ENCODE results near the gene KCNAB2.

KCNAB2 gene

GRCh38 chr1:6033986-6034749, 11.5 kb upstream of the KCNAB2 start:
- DNase-seq: peak; percentile 23 to 31

- DNase-seq: no peak
These were observed 11.0 kb upstream of the KCNAB2 start for GRCh38 chr1:6034750-6035096.

DNA sequence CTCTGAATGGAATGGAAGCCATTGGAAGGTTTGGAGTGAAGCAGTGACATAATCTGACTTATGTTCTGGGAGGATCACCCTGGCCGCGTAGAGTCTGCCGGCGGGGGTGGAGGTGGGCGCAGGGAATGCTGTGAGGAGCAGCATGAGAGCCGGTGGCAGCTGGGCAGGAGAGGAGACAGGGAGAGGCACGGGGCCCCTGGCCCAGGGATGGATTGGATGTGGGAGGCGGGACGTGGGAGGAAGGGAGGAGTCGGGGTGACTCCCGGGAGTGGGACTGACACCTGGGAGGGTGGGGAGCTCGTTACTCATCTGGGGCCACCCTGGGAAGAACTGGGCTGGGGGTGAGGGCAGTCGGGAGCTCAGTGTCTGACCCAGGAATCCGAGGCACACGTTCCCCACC, 10.4 kb upstream of the KCNAB2 start:
- DNase-seq: no peak

DNA sequence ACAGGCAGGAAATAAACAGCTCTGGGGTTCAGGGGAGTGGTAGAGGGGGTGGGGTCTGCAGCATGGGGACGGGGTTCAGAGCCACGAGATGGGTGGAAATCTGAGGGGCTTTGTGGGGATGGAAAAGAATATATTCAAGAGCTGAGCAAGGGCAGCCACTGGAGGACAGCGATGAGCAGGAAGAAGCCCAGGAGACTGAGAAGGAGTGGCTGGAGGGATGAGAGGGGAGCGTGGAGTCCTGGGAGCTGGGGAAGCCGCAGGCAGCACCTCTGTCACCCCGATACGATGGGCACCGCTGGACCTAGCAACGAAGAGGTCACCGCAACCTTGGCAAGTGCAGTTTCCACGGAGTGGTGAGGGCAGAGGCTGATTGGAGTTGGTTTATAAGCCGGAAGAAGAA, 10.0 kb upstream of the KCNAB2 start:
- DNase-seq: no peak

DNA sequence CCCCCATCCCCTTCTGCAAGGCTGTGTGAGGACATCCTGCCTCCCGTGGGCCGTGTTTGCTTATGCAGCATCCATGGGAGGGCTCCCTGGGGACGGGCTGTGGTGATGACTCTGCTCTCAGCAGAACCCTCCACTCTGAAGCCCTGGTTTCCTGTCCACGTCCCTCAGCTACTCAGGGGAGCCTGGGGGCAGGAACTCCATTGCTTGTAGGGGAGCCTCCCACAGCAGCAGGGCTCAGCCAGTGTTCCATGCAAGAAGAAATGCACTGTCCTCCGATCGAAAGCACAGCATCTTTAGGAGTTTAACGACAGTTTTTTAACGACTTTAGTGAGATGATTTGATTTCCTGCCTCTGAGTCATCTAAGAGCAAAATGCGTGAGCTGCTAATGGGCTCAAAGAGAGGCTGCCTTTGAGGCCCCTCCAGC, 8.3 kb upstream of the KCNAB2 start:
- no peak for DNase-seq

- DNase-seq: no peak
These were observed 7.1 kb upstream of the KCNAB2 start for GRCh38 chr1:6038603-6039002.

DNA sequence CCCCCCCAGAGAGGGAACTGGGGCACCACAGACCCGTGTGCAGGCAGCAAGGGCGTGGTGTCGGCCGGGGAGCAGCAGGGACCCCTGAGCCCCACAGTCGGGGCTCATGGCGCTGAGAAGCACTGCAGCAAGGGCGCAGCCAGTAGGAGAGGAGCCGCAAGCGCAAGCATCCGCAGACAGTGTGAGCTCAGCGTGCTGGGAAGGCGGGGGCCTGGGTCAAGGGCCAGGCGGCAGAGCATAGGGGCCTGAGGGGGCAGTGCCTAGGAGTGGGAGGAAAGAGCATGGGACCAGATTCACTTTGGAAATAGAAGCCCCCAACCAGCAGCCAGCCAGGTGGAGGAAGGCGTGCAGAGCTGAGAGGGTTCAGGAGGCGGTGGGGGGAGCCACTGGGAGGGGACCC, 6.7 kb upstream of the KCNAB2 start:
- DNase-seq: no peak

DNA sequence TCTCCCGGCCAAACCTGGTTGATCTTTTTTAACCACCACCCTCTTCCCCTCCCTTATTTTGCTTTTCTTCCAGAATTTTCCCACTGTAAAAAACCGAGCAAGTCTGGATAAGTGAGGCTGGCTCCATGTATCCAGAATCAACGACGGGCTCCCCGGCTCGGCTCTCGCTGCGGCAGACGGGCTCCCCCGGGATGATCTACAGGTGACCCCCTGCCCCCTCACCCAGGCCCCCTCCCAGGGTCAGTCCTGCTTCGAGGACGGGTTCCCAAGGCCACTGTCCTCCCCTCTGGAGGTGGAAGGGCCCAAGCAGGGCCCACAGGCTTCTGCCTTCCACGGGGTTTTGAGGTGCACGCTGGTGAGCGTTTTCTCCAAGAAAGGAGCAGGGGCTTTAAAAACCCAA, 5.2 kb upstream of the KCNAB2 start:
- no peak for DNase-seq

DNA sequence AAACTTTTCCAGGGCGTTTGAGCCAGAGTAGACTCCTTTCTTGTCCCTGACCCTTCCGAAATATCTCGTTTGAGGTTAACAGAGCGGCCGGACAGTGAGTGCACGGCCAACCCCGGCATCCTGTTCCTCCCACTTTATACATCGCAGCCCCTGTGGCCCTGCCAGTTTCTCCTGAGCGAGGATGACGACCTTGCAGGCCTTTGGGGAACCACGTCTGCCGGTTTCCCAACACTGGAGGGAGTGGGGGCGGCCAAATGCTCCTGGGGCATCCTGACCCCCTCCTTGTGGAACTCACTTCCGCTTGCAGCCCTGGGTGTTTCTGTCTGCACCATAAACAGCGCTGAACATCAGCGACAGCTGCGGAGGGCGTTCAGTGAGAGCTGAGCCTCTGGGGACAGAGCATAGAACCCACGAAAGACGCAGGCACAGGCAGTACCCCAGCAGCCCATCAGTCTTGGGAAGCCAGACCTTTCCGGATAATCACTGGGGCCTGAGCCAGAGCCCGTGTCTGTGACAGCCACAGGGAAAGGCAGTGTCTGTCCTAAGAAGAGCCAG, 4.8 kb upstream of the KCNAB2 start:
- no peak for DNase-seq

DNA sequence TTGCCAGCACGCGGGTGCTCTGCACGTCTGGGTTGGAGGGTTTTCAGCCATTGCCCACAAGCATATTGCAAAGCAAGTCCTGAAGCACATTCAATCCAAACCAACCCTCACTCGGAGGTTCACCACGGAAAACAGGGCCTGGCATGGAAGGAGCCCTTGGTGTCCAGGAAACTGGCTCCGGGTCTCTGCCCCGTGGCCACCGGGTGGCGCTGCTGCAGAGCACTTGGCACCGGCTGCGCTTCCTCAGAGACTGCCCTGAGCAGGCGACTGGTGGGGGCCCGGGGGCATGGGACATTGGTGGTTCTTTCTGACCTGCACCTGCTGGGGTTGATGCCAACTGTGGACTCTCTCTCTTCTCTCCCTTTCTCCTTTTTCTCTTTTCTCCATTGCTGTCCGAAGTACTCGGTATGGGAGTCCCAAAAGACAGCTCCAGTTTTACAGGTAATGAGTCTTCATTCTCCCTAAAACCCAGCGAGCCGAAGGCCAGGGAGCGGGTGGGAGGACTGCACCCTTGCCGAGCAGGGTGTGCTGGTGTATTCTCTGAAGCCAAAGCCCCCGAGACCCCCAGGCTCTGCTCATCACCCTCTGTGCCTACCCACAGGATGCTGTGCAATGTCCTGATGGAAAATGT, 4.1 kb upstream of the KCNAB2 start:
- DNase-seq: peak; percentile 11 to 13

- DNase-seq: no peak
These were observed 2.1 kb upstream of the KCNAB2 start for GRCh38 chr1:6043561-6043960.

DNA sequence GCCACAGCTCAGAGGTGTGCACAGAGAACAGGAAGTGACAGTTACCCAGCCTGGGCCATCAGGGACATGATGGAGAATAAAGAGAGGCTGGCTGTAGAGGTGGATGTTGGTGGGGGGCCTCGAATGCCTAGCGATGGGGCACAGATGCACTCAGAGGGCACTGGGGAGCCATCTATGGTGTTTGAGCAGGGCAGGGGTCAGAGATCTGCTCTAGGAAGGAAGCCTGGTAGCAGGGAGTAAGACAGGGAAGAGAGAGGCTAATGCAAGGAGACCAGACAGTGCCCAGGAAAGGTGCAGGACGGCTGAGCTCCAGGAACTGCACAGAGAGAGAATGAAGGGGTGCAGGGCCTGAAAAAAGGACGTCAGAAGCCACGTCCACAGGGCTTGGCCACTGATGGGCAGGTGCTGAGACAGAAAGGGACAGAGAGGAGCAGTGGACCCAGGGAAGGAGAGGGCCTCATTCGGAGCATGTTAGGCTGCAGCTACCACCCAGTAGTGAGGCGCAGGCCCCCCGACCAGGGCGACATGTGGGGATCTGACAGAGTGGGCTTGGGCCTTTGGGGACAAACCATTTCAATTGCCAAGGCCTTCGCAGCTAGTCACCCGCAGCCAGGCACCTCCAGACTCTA, 1.1 kb upstream of the KCNAB2 start:
- DNase-seq: no peak

DNA sequence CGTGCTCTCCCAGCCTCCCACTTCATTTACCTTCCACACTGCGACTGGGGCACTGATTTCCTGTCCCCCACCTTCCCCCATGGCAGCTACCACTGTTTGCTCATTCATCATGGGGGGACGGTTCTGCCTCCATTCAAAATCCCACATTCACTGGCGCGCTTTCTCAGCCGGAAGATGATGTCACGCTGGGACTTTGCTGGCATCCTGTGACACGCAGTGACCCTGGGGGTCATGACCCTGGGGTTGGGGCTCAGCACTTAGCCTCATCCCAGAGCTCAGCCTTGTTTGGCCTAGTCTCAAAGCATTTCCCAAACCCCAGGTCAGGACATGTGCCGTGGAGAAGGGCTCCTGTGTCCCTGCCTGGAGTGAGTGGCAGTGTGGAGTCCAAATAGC, 582 bp upstream of the KCNAB2 start:
- no peak for DNase-seq

GRCh38 chr1:6046279-6046678, 591 bp downstream of the KCNAB2 start:
- no peak for DNase-seq

- DNase-seq: no peak
These were observed 2.6 kb downstream of the KCNAB2 start for GRCh38 chr1:6048179-6048867.

- no peak for DNase-seq
These were observed 3.7 kb downstream of the KCNAB2 start for GRCh38 chr1:6049419-6049818.

DNA sequence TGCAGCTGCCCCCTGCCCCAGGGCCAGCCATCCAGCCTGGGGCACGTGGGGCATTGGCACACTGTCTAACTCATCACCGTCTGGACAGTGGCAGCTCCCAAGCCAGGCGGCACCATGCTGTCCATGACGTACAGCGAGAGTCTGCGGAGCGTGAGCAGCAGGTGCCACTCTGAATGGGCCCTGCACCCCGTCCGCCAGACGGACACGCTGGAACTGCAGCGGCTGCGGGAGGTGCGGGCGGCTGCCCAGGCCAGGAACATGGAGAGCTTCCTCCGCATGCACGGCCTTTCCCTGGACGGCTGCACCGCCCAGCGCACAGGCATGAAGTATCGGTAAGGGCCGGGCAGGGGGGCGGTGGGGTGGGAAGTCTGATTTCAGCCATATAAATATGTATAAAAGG, 5.7 kb downstream of the KCNAB2 start:
- DNase-seq: no peak

GRCh38 chr1:6052543-6053205, 7.0 kb downstream of the KCNAB2 start:
- peak; percentile 20 to 37 for DNase-seq

DNA sequence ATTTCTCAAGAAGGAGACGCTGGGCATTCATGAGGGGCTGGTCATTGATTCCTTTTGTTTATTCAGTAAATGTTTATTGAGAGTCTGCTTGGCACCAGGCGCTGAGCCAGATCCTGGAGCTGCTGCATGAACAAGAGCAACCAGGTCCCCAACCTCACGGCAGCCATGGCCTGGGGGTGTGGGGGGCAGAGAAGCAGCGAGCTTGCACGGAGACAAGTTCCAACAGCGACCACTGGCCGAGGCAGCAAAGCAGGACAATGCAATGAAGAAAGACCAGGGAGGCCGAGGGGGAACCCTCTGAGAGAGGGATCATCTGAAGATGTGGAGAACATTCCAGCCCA, 7.5 kb downstream of the KCNAB2 start:
- DNase-seq: no peak

DNA sequence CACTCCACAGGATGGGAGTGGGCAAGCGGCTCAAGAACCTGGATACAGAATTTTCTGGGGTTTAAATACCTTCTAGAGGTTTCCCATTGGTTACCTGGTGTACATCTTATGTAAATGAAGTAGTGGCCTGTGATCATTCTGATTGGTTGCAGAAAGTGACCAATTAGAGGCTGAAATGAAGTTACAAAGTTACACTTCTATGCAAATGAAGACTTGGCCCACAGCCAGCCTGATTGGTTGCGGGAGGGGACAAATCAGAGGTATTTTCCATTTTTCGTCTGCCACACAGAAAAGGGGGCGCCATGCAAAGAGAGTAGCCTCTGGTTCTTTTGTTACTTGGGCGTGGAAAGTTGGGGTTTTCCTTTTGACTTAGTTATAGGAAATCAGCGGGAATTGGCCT, 8.9 kb downstream of the KCNAB2 start:
- no peak for DNase-seq

GRCh38 chr1:6056572-6056948, 10.9 kb downstream of the KCNAB2 start:
- peak in 1 of 2 donors; percentile 17 for DNase-seq

GRCh38 chr1:6057170-6057845, 11.6 kb downstream of the KCNAB2 start:
- no peak for DNase-seq

DNA sequence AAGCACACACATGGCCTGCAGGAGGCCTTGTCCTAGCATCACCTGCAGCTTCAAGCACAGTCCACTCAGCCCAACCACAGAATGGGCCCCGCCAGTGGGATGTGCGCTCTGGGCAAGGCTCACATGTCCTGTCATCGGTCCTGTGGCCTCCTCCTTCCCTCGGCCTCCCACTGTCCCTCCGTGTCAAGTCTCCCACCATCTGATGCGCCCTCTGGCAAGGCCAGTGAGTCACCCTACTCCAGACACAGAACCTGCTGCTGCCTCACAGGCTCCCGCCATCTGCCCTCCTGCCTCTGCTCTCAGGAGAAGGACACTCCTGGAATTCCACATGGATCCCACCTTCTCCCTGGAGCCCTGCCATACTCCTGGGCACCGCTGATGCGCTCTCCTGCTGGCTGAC, 14.2 kb downstream of the KCNAB2 start:
- DNase-seq: no peak
